Activated naive CD8-positive, alpha-beta T cell treated with anti-CD3 and anti-CD28 coated beads, Interleukin-2, amount 10 ng/mL, durations not matched to agents 7 days and 5 days (primary cell): ENCODE measurements around the gene HIVEP3. TPM values are rescaled to one million over a fixed set of nuclear protein-coding genes. Genes with fewer than 3 reads are reported as not detected.

ENCODE experiments used
- ATAC-seq: fragments of 150-1000 bp; cut with Tn5 transposase; one replicate; pipeline ENCODE4 v1.10.0; 2021; ENCODE audit warnings: low read depth, moderate library complexity
- POLR2A ChIA-PET: fragments of 350-600 bp; sonication (Branson Sonifier 250); formaldehyde crosslinking; loops from one replicate; lab custom pipeline; 2021; ENCODE audit warnings: antibody characterized with exemption; lab: Charles Lee
- DNase-seq: peaks from one replicate; pipeline ENCODE4 v3.0.0; 2021
- H3K27ac Mint-ChIP-seq: one replicate; pipeline ENCODE4 v1.8.0; 2022; ENCODE audit warnings: mild to moderate bottlenecking, mixed read lengths
- H3K27me3 Mint-ChIP-seq: one replicate; pipeline ENCODE4 v1.8.0; 2022; ENCODE audit warnings: mild to moderate bottlenecking, moderate library complexity, mixed read lengths
- H3K36me3 Mint-ChIP-seq: one replicate; pipeline ENCODE4 v1.8.0; 2021; ENCODE audit warnings: mild to moderate bottlenecking, mixed read lengths
- H3K4me1 Mint-ChIP-seq: one replicate; pipeline ENCODE4 v1.8.0; 2021; ENCODE audit warnings: mixed read lengths
- H3K4me3 Mint-ChIP-seq: one replicate; pipeline ENCODE4 v1.8.0; 2022; ENCODE audit warnings: mild to moderate bottlenecking, moderate library complexity, mixed read lengths
- H3K9me3 Mint-ChIP-seq: one replicate; pipeline ENCODE4 v1.8.0; 2021; ENCODE audit warnings: mixed read lengths
- total RNA-seq, 2 experiments: library from RNA; stranded (reverse); gene quantifications; one replicate each; pipeline ENCODE4 v1.2.3, GENCODE V29; 2021

Gene HIVEP3
- total RNA-seq, 2 experiments from 2014 or later: 10.1 to 10.7 TPM

GRCh38 chr1:41483001-41483850 is 435.5 kb downstream of the HIVEP3 start:
- ATAC-seq: no peak
- POLR2A ChIA-PET: no interaction called here
- DNase-seq: no peak
- Mint-ChIP-seq H3K4me1 (peaks cover 3% of the 10 kb centered on the region), H3K27ac (no peak overlapping the region), H3K9me3 (no peaks in the 10 kb centered on the region), H3K36me3 (no peaks in the 10 kb centered on the region), H3K27me3 (peaks cover 17% of the 10 kb centered on the region), H3K4me3 (no peak overlapping the region)

GRCh38 chr1:41482001-41482765 is 436.5 kb downstream of the HIVEP3 start:
- Mint-ChIP-seq H3K27ac (no peak overlapping the region), H3K27me3 (peaks cover 16% of the 10 kb centered on the region), H3K4me1 (peaks cover 5% of the 10 kb centered on the region), H3K36me3 (no peaks in the 10 kb centered on the region), H3K4me3 (no peak overlapping the region), H3K9me3 (no peaks in the 10 kb centered on the region)
- POLR2A ChIA-PET: no interaction called here
- DNase-seq: no peak
- no peak for ATAC-seq

GRCh38 chr1:41481109-41481775 is 437.5 kb downstream of the HIVEP3 start:
- Mint-ChIP-seq H3K27me3 (peaks cover 6% of the 10 kb centered on the region), H3K4me3 (no peak overlapping the region), H3K36me3 (no peaks in the 10 kb centered on the region), H3K4me1 (peaks cover 2% of the 10 kb centered on the region), H3K9me3 (no peaks in the 10 kb centered on the region), H3K27ac (no peak overlapping the region)
- DNase-seq (no peak), ATAC-seq (no peak)
- POLR2A ChIA-PET: no interaction called here

- H3K27me3 Mint-ChIP-seq: peaks cover 3% of the 10 kb centered on the region
- H3K9me3 Mint-ChIP-seq: no peaks in the 10 kb centered on the region
- POLR2A ChIA-PET: no interaction called here
- H3K4me3 Mint-ChIP-seq: no peak overlapping the region
- H3K4me1 Mint-ChIP-seq: peaks cover 2% of the 10 kb centered on the region
- no peak overlapping the region for H3K27ac Mint-ChIP-seq
- DNase-seq (no peak), ATAC-seq (no peak)
- H3K36me3 Mint-ChIP-seq: no peaks in the 10 kb centered on the region
Observed at GRCh38 chr1:41480204-41481108, 438.3 kb downstream of the HIVEP3 start.

GRCh38 chr1:41479808-41480160 is 438.9 kb downstream of the HIVEP3 start:
- ATAC-seq (no peak), DNase-seq (no peak)
- H3K27me3 Mint-ChIP-seq: peaks cover 4% of the 10 kb centered on the region
- no peak overlapping the region for H3K4me3 Mint-ChIP-seq
- H3K27ac Mint-ChIP-seq: no peak overlapping the region
- no peaks in the 10 kb centered on the region for H3K9me3 Mint-ChIP-seq
- POLR2A ChIA-PET: no interaction called here
- H3K4me1 Mint-ChIP-seq: peaks cover 2% of the 10 kb centered on the region
- no peaks in the 10 kb centered on the region for H3K36me3 Mint-ChIP-seq

- H3K9me3 Mint-ChIP-seq: no peaks in the 10 kb centered on the region
- H3K4me1 Mint-ChIP-seq: peaks cover 2% of the 10 kb centered on the region
- H3K27ac Mint-ChIP-seq: no peak overlapping the region
- peaks cover 4% of the 10 kb centered on the region for H3K27me3 Mint-ChIP-seq
- POLR2A ChIA-PET: no interaction called here
- no peak overlapping the region for H3K4me3 Mint-ChIP-seq
- DNase-seq: no peak
- no peak for ATAC-seq
- H3K36me3 Mint-ChIP-seq: no peaks in the 10 kb centered on the region
Observed at GRCh38 chr1:41479000-41479807, 439.5 kb downstream of the HIVEP3 start.

GRCh38 chr1:41478118-41478748 is 440.5 kb downstream of the HIVEP3 start:
- Mint-ChIP-seq H3K27me3 (peaks cover 4% of the 10 kb centered on the region), H3K4me3 (no peak overlapping the region), H3K9me3 (no peaks in the 10 kb centered on the region), H3K4me1 (peaks cover 2% of the 10 kb centered on the region), H3K36me3 (no peaks in the 10 kb centered on the region), H3K27ac (no peak overlapping the region)
- no peak for DNase-seq
- POLR2A ChIA-PET: no interaction called here
- ATAC-seq: no peak

- Mint-ChIP-seq H3K4me3 (no peak overlapping the region), H3K9me3 (no peaks in the 10 kb centered on the region), H3K36me3 (no peaks in the 10 kb centered on the region), H3K27ac (no peak overlapping the region), H3K4me1 (peaks cover 2% of the 10 kb centered on the region), H3K27me3 (peaks cover 4% of the 10 kb centered on the region)
- POLR2A ChIA-PET: no interaction called here
- no peak for ATAC-seq
- no peak for DNase-seq
Observed at GRCh38 chr1:41476807-41477361, 441.8 kb downstream of the HIVEP3 start.

GRCh38 chr1:41475859-41476567 is 442.7 kb downstream of the HIVEP3 start:
- Mint-ChIP-seq H3K36me3 (no peaks in the 10 kb centered on the region), H3K27ac (no peak overlapping the region), H3K4me3 (no peak overlapping the region), H3K9me3 (no peaks in the 10 kb centered on the region), H3K27me3 (peaks cover 4% of the 10 kb centered on the region), H3K4me1 (peaks cover 2% of the 10 kb centered on the region)
- POLR2A ChIA-PET: interaction anchor here (1.0 kb wide), 1 partner anchor 11 kb away, joined by 3 read pairs; no protein-coding TSS in a partner anchor
- ATAC-seq: no peak
- no peak for DNase-seq

- no peaks in the 10 kb centered on the region for H3K36me3 Mint-ChIP-seq
- H3K4me1 Mint-ChIP-seq: peaks cover 2% of the 10 kb centered on the region
- ATAC-seq: no peak
- POLR2A ChIA-PET: interaction anchor here (1.0 kb wide), 1 partner anchor 11 kb away, joined by 3 read pairs; no protein-coding TSS in a partner anchor
- no peaks in the 10 kb centered on the region for H3K9me3 Mint-ChIP-seq
- no peak overlapping the region for H3K4me3 Mint-ChIP-seq
- DNase-seq: no peak
- peaks cover 4% of the 10 kb centered on the region for H3K27me3 Mint-ChIP-seq
- H3K27ac Mint-ChIP-seq: no peak overlapping the region
Observed at GRCh38 chr1:41475346-41475745, 443.4 kb downstream of the HIVEP3 start.
